ENCODE data around the gene ASMT. TPM values are rescaled to one million over a fixed set of nuclear protein-coding genes. Genes with fewer than 3 reads are reported as not detected.
"Not testable (repeated sequence)": the region's sequence is repeated elsewhere in the genome, so short reads cannot be mapped to it uniquely, and the experiment has no call there.

The ASMT gene, protein sequence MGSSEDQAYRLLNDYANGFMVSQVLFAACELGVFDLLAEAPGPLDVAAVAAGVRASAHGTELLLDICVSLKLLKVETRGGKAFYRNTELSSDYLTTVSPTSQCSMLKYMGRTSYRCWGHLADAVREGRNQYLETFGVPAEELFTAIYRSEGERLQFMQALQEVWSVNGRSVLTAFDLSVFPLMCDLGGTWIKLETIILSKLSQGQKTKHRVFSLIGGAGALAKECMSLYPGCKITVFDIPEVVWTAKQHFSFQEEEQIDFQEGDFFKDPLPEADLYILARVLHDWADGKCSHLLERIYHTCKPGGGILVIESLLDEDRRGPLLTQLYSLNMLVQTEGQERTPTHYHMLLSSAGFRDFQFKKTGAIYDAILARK
- total RNA-seq: not detected
- long read RNA-seq: 0 reads

DNA sequence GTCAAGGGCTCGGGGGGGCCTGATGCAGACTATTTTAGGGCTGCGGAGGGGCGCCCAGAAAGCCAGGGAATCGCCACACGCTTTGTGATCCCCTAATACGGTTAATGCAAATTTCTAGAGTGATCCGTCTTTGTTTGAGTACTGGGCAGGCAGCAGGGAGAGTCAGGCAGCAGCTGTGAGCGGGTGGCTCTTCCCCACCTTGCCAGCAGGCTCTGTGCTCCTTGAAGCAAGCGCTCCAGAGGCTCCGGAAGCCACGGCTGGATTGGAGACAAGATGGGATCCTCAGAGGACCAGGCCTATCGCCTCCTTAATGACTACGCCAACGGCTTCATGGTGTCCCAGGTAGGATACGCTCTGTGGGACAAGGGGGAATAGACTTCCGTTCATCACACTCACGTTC lies at the start of gene ASMT:
TSS of gene ASMT (plus strand) at position 133 of the 400 bp plus-strand sequence. CDS start at position 274, 141 bp downstream.
- ATAC-seq (no peak), DNase-seq (no peak)
- intact Hi-C loops (cut with micrococcal nuclease): no loop called here

DNA sequence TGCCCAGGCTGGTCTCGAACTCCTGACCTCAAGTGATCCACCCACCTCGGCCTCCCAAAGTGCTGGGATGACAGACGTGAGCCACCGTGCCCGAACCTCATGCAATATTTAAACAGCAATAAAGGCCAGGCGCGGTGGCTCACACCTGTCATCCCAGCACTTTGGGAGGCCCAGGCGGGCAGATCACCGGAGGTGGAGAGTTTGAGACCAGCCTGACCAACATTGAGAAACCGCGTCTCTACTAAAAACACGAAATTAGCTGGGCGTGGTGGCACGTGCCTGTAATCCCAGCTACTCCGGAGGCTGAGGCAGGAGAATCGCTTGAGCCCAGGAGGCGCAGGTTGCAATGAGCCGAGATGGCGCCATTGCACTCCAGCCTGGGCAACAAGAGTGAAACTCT lies 40.7 kb upstream of the ASMT start:
- DNase-seq; ATAC-seq; intact Hi-C loops (cut with micrococcal nuclease): not testable (repeated sequence)

DNA sequence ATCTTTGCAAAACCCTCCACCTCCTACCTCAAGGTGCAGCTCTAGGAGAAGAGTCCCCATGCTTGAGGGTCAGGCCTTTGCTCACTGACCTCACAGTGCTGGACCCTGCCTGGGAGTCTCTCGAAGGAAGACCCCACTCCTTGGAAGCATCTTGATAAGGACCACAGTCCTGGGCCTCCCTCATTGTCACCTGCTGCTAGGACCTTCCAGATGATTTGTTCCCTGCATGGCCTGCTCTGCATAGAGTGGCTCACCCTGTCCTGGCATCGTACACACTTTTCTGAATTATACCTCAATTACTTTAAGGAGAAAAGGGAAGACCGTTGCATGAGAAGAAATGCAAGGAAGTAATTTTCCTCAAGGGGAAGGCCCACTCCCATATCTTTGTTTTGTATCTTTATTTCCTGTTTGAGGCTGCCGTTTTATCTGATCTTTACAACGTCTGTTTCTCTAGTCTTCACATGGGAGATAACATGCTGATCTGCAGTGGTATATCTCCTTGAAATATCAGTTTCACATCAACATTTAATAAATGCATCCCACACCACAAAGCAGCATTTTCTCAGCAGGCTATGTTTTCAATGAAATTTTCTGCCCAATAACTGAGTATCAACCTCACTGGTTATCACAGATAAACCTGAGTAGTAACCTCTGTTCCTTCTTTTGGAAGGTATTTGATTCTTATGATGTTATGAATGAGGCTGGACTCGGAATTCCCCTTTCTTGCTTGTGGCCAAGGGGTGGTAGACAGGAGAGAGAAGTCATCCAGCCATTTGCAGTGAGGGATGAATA lies 38.5 kb upstream of the ASMT start:
- DNase-seq: no peak
- ATAC-seq: no peak
- intact Hi-C loops (cut with micrococcal nuclease): no loop called here

DNA sequence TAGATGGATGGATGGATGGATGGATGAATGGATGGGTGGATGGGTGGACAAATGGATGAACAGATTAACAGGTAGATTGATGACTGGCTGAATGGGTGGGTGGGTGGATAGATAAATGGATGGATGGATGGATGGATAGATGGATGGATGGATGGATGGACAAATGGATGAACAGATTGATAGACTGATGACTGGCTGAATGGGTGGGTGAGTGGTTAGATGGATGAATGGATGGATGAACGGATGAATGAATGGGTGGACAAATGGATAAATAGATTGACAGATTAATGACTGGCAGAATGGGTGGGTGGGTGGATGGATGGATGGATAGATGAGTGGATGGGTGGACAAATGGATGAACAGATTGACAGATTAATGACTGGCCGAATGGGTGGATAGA lies 37.0 kb upstream of the ASMT start:
- intact Hi-C loops (cut with micrococcal nuclease): no loop called here
- ATAC-seq (no peak), DNase-seq (no peak)

DNA sequence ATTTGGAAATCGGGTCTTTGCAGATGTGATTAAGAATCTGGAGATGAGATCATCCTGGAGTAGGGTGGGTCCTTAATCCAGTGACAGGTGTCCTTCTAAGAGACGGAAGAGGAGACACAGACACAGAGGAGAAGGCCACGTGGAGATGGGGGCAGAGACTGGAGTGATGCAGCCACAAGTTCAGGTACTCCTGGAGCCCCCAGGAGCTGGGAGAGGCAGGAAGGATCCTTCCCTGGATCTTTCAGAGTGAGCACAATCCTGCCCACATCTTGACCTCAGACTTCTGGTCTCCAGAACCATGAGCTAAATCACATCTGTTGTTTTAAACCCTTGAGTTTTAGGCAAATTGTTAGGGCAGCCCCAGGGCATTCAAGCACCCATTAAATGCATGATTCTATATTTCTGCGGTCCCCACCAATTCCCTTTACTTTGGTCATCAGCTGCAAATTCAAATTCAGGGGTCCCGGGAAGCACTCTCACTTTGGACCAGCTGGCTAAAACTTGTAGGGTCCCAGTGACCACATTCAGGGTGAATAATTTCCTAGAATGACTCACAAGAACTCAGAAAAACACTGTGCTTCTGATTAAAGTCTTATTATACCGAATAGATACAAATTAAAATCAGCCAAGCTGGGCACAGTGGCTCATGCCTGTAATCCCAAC lies 36.2 kb upstream of the ASMT start:
- intact Hi-C loops (cut with micrococcal nuclease): no loop called here

DNA sequence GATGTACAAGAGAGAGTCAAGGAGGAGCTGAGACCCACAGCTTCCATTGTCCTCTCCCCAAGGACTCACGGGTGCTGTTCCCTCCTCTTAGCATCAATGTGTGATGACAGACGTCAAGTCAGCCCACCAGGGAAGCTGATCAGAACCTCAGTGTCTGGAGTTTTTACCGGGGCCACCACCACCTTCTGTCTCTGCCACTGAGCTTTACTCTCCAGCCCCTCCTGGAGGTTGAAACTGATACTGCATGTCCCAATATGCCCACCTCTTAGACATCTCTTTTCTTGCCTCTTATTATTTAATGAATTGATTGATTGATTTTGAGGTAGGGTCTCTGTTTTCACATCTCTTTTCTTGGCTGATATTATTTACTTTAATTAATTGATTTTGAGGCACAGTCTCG lies 33.7 kb upstream of the ASMT start:
- ATAC-seq: peak; percentile 46
- DNase-seq: no peak
- intact Hi-C loops (cut with micrococcal nuclease): no loop called here

More for the DNA sequence above, 36.2 kb upstream of the ASMT start:
- ATAC-seq (no peak), DNase-seq (no peak)

DNA sequence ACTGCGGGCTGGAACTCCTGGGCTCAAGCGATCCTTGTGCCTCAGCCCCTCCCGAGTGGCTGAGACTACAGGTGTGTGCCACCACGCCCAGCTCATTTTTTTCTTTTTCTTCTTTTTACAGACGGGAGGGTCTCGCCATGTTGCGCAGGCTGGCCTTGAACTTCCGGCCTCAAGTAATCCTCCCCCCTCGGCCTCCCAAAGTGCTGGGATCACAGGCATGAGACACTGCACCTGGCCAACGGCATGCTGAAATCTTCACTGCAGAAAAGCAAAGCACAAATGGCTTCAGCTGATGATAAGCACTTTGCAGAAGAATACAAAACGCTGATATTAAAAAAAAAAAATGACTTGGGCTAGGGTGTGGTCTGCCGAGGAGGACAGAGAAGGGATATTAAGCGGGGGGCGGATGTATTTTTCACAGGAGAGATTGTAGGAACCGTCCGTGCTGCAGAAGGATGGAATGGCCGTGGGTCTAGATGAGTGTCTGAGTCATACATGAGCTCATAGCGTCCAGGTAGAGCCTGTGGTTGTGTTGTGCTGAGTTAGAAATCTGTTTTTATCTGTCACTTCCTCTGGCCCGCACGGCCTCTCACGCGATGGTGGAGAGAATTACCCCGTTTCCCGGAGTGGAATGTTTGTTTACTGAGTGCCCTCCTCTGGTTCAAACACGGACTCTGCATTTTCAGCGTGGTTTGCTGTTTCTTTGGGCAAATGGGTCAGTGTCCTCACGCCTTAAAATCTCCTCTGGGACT lies 32.0 kb upstream of the ASMT start:
- intact Hi-C loops (cut with micrococcal nuclease): no loop called here
- ATAC-seq (no peak), DNase-seq (no peak)

DNA sequence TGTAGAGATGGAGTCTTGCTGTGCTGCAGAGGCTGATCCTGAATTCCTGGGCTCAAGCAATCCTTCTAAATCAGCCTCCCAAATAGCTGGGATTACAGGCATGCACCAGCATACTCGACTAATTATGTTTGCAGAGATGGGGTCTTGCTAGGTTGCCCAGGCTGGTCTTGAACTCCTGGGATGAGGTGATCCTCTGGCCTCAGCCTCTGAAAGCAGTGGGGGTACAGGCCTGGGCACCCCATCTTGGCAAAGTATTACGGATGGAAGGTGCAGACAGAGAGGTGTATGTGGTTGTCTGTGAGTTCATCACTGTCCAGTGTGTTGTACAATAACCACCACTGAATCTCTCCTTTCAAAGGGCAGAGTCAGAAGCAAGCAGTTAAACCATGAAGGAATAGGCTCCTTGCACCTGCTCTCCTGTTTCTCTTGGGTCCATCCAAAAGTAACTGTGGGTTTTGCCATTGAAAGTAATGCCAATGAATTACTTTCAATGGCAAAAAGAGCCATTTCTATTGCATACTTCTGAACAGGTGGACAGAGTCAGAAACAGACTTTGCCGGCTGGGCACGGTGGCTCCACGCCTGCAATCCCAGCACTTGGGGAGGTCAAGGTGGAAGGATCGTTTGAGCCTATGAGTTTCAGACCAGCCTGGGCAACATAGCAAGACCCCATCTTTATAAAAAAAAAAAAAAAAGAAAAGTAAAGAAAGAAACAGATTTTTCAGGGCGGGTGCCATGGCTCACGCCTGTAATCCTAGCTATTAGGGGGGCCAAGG lies 30.4 kb upstream of the ASMT start:
- DNase-seq: no peak
- ATAC-seq: no peak
- intact Hi-C loops (cut with micrococcal nuclease): no loop called here

DNA sequence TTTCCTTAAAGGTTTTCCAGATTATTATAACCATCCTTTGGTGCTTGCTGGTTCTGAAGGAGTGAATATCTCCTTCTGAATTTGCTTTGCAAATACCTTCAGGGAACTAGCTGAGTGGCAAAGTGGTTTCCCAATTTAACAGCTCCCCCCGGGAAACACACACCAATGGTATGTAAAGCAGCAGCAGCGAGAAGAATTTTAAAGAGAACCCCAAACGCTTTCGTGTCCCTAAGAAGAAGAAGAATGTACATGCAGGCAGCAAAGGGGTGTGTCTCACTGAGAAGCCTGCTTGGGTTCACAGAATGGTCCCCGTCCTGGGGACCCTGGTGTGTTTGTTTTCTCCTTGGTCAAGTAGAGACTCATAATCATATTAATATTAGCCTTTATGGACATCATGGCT lies 27.7 kb upstream of the ASMT start:
- DNase-seq: no peak
- intact Hi-C loops (cut with micrococcal nuclease): no loop called here
- ATAC-seq: no peak

DNA sequence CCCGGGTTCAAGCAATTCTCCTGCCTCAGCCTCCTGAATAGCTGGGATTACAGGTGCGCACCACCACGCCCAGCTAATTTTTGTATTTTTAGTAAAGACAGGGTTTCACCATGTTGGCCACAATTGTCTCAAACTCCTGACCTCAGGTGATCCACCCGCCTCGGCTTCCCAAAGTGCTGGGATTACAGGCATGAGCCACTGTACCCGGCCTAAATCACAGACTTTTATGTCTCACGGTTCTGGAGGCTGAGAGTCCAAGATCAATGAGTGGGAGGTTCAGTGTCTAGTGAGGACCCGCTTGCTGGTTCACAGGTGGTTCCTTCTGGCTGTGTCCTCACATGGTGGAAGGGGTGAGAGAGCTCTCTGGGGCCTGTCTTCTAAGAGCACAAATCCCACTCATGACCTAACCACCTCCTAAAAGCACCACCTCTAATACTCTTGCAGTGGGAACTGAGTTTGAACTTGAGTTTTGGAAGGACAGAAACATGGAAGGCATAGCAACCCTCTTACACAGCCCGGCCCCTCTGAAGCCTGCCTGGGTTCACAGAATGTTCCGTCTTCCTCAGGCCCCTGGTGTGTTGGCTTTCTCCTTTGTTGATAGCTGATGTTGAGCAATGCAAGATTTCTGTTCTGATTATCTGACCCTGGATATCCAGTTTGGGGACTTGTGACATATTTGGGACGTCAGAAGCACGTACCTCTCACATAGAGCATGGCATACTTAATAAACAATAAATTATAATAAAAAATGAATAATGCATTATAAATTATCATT lies 25.3 kb upstream of the ASMT start:
- ATAC-seq (no peak), DNase-seq (no peak)
- intact Hi-C loops (cut with micrococcal nuclease): no loop called here

DNA sequence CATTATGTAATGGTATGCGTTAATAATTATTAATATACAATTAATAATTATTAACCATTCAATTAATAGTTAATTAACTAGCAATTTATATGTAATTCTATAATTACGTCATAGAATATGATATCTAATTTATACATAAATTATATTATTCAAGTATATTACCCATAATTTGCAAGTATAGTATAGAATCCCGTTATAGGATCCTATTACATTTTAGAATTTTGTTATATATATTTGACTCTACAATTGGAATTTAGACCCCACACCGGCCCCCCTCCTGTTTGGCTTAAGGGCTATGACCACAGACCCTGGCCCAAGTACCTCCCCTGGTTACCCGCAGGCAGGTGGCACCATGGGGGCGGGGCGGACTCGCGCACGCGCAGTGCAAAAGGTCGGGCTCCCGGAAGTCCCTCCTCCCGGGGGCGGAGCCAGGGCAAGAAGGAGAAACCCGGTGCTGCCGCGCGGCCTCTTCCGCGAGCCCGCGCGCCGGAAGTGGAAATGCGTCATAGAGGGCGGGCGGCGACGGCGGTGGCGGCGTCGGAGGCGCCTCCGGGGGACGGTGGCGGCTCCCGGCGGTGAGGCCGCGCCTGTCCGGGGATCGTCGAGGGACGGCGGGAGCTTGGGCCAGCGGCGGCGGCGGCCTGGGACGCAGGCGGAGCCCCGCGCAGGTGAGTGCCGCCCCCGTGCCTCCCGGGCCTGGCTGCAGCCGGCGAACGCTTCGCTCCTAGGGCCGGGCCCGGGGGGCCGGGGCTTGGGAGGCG lies 23.6 kb upstream of the ASMT start, which contains the start of gene AKAP17A:
TSS of gene AKAP17A (plus strand) at position 503 of the 761 bp plus-strand sequence. CDS start 1,859 bp downstream, outside the sequence.
- peak; percentile 96 for DNase-seq
- ATAC-seq: peak; percentile 99
- intact Hi-C loops (cut with micrococcal nuclease): no loop called here

DNA sequence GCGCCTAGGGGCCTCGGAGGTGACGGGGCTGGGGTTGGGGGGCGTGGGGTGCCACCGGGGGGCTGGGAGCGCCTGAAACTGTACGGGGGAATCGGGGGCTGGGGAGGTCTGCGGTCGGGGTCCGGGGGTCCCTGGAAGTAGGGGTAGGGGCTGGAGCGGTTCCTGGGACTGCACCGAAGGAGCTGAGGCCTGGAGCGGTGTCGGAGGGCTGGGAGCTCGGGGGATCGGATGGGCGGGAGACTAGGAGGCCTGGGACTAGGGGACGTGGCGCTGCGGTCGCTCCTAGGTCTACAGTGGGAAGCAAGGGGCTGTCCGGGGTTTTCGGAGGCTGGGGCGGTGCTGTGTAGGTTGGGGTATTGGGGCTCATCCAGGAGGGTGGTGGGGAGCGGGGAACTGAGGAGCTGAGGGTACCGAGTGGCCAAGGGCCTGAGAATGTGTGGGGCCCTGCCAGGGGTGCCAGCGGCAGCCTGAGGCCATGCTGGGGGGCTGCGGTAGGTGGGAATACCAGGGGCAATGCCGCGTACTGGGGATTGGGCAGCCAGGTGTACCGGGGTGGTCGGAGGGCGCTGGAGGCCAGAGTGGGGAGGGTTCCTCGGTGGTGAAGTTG lies 22.9 kb upstream of the ASMT start:
- DNase-seq (no peak), ATAC-seq (peak; percentile 18)
- intact Hi-C loops (cut with micrococcal nuclease): no loop called here

DNA sequence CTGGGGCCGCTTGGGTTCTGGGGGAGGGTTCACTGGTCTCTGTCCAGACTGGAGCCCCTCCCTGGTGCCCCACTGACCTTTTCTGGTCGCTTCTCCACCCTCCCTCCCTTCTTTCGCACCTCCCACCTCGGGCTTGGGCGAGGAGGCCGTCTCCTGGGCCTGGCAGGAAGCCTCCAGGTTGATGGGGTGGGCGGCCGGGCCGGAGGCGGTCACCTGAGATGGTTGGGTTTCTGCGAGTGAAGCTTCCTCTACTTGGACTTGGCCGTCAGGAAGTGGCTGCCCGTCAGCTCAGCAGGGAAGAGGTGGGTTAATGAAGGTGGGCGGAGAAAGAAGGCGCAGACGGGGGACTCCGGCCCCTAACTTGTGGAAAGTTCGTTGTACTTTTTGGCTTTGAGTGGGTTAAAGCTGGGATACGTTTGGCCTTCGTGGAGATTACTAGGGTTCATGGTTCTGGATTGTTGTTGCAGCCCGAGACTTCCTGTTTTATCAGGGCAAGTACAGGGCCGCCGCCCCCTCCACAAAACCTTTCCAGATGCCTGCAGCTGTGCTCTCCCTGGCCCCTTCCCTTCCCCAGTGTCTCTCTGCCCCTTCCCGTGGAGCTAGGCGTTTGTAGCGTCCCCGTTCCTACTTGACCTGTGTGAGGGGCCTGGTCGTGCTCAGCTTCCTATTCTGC lies 22.3 kb upstream of the ASMT start:
- DNase-seq (no peak), ATAC-seq (peak; percentile 8)
- intact Hi-C loops (cut with micrococcal nuclease): no loop called here

DNA sequence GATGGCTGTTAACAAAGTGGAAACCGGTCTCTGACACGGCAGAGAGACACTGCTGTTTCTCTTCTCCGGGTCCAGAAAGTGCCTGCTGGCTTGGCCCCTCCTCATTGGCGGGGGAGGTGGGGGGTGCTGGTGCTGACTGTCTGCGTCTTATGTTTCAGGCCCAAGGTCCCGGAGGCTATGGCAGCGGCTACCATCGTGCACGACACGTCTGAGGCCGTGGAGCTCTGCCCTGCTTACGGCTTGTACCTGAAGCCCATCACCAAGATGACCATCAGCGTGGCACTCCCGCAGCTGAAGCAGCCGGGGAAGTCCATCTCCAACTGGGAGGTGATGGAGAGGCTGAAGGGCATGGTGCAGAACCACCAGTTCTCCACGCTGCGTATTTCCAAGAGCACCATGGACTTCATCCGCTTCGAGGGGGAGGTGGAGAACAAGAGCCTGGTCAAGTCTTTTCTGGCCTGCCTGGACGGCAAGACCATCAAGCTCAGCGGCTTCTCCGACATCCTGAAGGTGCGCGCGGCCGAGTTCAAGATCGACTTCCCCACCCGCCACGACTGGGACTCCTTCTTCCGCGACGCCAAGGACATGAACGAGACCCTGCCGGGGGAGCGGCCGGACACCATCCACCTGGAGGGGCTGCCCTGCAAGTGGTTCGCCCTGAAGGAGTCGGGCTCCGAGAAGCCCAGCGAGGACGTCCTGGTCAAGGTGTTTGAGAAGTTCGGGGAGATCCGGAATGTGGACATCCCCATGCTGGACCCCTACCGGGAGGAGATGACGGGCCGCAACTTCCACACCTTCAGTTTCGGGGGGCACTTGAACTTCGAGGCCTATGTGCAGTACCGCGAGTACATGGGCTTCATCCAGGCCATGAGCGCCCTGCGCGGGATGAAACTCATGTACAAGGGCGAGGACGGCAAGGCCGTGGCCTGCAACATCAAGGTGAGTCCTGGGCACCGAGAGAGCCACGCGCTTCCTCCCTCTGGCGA lies 21.3 kb upstream of the ASMT start:
- intact Hi-C loops (cut with micrococcal nuclease): no loop called here
- ATAC-seq: no peak
- DNase-seq: no peak

DNA sequence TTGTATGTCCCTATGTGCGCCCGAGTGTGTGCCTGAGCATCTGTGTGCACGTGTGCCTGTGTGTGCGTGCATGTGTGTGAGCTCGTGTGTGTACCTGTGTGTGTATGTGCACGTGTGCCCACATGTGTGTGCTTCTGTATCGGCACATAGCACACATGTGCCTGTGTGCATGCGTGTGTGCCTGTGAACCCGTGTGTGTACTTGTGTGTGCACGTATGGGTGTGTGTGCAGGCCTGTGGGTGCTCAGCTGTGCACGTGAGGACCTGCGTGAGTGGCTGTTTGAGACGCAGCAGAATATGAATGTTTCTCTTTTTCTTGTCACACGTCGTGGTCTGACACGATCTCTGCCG lies 19.2 kb upstream of the ASMT start:
- intact Hi-C loops (cut with micrococcal nuclease): no loop called here
- ATAC-seq (no peak), DNase-seq (no peak)
